Right ventricle myocardium inferior (tissue), 1 donor: ENCODE measurements around the gene OR10A6. TPM values are rescaled to one million over a fixed set of nuclear protein-coding genes. Genes with fewer than 3 reads are reported as not detected.

Source experiments
- ATAC-seq: fragments of 200-7000 bp; cut with Tn5 transposase; one replicate; pipeline ENCODE4 v1.9.1; 2020; ENCODE audit warnings: mild to moderate bottlenecking, moderate library complexity
- DNase-seq: peaks from one replicate; pipeline ENCODE4 v3.0.0; 2021; ENCODE audit errors: missing footprints
- intact Hi-C: fragments of 100-400 bp; cut with DNase I; formaldehyde crosslinking; loops from one replicate; pipeline ENCODE4 v1.11.0; 2022
- total RNA-seq: library from RNA; stranded (reverse); fragmentation: NEBNext Ultra II Directional; extraction: Animal tissue kit (Norgen Biotek cat#: 25700); gene quantifications from one replicate; pipeline ENCODE4 v1.2.1, GENCODE V29; 2021
- donor health status: DM: no; HTN: yes; CAD: no; lungs with severe emphysema.

Gene OR10A6
- total RNA-seq, 1 donor from 2014 or later, result not detected

DNA sequence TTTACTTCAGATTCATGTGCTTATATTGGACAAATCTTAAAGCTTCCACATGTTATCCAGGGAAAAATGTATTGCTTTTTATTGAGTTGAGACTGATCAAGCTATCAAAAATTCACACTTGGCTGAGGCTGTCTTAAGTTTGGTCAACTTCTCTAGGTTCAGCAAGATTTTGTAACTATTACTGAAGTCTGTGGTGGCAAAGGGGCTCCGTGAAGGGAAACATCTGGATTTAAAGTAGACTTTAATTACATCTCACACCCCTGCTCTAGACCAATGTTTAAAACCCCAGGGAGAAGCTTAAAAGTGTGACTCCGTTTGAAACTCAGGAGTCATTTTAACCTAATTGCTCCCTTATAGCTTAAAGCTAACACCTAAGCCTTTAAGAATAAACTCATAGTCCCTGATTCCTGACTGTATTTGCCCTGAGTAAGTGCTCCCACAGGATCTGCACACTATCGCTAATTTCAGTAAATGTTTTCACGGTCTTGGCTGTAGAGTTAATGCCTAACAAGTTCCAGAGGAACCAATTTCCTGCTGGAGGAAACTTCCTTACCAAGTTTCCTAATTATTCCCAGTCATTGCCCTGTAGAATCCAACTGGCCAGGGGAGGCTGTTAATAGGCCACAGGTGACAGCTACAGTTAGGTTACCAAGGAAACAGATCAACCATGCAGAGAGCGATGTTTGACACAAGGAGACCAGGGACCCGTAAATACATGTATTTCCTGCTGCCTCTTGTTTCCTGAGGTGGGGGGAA is 40.5 kb downstream of the OR10A6 start:
- intact Hi-C loops, result loop anchor here (5.0 kb wide), 1 partner anchor 212 kb away; no protein-coding TSS in a partner anchor
- DNase-seq, result no peak
- no peak for ATAC-seq

DNA sequence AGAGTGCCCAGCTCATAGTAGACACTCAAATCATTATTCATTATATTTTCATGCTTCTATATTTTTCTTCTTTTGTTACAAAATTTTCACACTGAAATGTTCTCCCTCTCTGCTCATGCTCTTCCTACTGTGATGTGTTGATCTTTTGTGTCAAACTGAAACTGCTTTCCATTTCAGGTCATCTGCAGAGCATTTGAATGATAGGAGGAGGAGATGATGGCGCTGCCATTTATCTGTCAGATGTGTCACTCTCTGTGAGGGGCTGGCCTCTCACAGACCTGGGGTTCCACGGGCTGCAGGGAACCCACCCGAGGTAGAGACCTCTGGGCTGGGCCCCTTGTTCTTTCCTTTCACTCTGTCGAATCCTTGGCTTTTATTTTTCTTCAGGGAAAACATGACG is 41.1 kb downstream of the OR10A6 start:
- ATAC-seq (no peak), DNase-seq (no peak)
- intact Hi-C loops, result loop anchor here (5.0 kb wide), 1 partner anchor 212 kb away; no protein-coding TSS in a partner anchor

- intact Hi-C loops, result no loop called here
- DNase-seq (no peak), ATAC-seq (no peak)
Measured at GRCh38 chr11:7882860-7883259, 48.2 kb downstream of the OR10A6 start.

Other genes with a start within 250 kb of the OR10A6 start
- not detected for gene OVCH2, start 224.8 kb downstream of the OR10A6 start, total RNA-seq
- gene OR5P2, start 134.3 kb downstream of the OR10A6 start, total RNA-seq, result not detected
- gene OR5P3, start 100.4 kb downstream of the OR10A6 start, total RNA-seq, result not detected
- gene OR10A3, start 10.4 kb upstream of the OR10A6 start, total RNA-seq, result not detected
- gene NLRP10, start 34.2 kb upstream of the OR10A6 start, total RNA-seq, result not detected
- 155 TPM for gene EIF3F, start 56.1 kb upstream of the OR10A6 start, total RNA-seq
- 21.4 TPM for gene TUB, start 149.9 kb upstream of the OR10A6 start, total RNA-seq
- gene RIC3, start 237.8 kb upstream of the OR10A6 start, total RNA-seq, result 11.7 TPM